Fibroblast of lung (primary cell): ENCODE results near the gene DSP.

Experiments
- EZH2 ChIP-seq: IDR thresholded peaks from 2 replicates; pipeline ENCODE4 v1.5.1; 2012; ENCODE audit warnings: low read length, control low read depth, mild to moderate bottlenecking; ENCODE audit errors: missing control alignments
- TF ChIP-seq, protein P1 (sequence below), 2 donors: IDR thresholded peaks in 1 of 2; conservative IDR thresholded peaks in 1 of 2; 1 replicate in 1 of 2; 2 replicates in 1 of 2; pipeline ENCODE4 v1.5.1; 2011 to 2012; ENCODE audit warnings: low read length in 2 of 2, control low read depth in 1 of 2, inconsistent platforms in 1 of 2, low read depth in 1 of 2, mild to moderate bottlenecking in 1 of 2

DNA sequence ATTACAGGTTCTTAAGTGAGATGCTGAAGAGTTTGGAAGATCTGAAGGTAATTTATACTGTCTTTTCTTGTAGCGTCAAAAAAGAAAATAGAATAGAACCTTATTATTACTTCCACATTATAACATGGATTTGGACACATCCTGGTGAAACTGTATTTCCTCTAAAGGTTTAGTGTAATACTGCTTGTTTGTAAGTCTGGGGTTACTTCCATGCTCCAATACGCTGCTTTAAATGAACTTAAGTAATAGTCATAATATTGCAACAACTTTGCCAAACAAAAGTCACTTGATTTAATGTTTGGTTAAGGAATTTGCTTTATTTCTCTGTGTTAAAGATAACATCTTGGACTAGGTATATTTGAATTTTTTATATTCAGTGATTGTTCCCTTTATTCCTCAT lies 37.0 kb downstream of the DSP start:
- TF ChIP-seq, protein P1, sequence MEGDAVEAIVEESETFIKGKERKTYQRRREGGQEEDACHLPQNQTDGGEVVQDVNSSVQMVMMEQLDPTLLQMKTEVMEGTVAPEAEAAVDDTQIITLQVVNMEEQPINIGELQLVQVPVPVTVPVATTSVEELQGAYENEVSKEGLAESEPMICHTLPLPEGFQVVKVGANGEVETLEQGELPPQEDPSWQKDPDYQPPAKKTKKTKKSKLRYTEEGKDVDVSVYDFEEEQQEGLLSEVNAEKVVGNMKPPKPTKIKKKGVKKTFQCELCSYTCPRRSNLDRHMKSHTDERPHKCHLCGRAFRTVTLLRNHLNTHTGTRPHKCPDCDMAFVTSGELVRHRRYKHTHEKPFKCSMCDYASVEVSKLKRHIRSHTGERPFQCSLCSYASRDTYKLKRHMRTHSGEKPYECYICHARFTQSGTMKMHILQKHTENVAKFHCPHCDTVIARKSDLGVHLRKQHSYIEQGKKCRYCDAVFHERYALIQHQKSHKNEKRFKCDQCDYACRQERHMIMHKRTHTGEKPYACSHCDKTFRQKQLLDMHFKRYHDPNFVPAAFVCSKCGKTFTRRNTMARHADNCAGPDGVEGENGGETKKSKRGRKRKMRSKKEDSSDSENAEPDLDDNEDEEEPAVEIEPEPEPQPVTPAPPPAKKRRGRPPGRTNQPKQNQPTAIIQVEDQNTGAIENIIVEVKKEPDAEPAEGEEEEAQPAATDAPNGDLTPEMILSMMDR (conservative IDR thresholded peaks at IDR 0.05 in 1 of 2, IDR thresholded peaks at IDR 0.05 in 1 of 2; ENCODE audit: low read depth in 1 of 2, low read length in 2 of 2) = no peak
- no peak for TF ChIP-seq EZH2
